Stomach (tissue), 4 donors: ENCODE results near the gene TOX4.

Source experiments
- CTCF ChIP-seq, 7 experiments: fragments of 450-650 bp in 4 of 7; fragments of 200-600 bp in 3 of 7; sonication (generic) in 3 of 7; IDR thresholded peaks; one replicate each; pipeline ENCODE4 v1.5.1; 2016 to 2019; ENCODE audit warnings: antibody characterized with exemption in 7 of 7, control low read depth in 2 of 7, mild to moderate bottlenecking in 1 of 7
- POLR2A ChIP-seq, 4 donors: fragments of 450-650 bp; IDR thresholded peaks; one replicate each; pipeline ENCODE4 v1.6.1; 2016; ENCODE audit warnings: antibody characterized with exemption in 4 of 4, control low read depth in 2 of 4, mild to moderate bottlenecking in 1 of 4, moderate library complexity in 1 of 4
- POLR2AphosphoS5 ChIP-seq, 3 donors: sonication (generic); formaldehyde crosslinking; IDR thresholded peaks; one replicate each; pipeline ENCODE4 v1.6.1; 2016; ENCODE audit warnings: antibody characterized with exemption in 3 of 3

DNA sequence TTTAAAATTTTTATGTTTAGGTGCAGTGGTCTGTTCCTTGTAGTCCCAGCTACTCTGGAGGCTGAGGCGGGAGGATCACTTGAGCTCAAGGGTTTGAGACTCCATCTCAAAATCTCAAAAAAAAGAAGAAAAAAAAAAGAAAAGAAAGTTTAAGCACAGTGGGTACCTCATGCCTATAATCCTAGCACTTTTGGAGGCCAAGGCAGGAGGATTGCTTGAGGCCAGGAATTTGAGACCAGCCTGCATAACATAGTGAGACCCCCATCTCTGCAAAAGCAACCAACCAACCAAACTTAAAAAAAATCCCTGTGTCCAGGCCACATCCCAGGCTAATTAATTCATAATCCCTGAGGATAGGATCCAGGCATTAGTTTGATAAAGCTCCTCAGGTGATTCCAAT is 52.5 kb downstream of the TOX4 start:
- TF ChIP-seq CTCF (IDR thresholded peaks at IDR 0.05) (no peak), POLR2AphosphoS5 (IDR thresholded peaks at IDR 0.05) (no peak), POLR2A (IDR thresholded peaks at IDR 0.05) (no peak)
